Ramos (cell line): ENCODE measurements around the gene VWA8.
"Not testable (repeated sequence)": the region's sequence is repeated elsewhere in the genome, so short reads cannot be mapped to it uniquely, and the experiment has no call there.

Experiments
- in situ Hi-C: fragments of 300-500 bp; cut with MboI; formaldehyde crosslinking; loops from one replicate; pipeline ENCODE4 v1.14.3; 2022; ENCODE audit warnings: low sequenced_read_pairs; ENCODE audit not compliant: unreplicated experiment

VWA8 gene

GRCh38 chr13:41862659-41863058 lies 98.2 kb downstream of the VWA8 start:
- in situ Hi-C loops, result not testable (repeated sequence)

- in situ Hi-C loops, result no loop called here
These were observed 101.3 kb downstream of the VWA8 start for GRCh38 chr13:41859565-41859964.

- in situ Hi-C loops, result no loop called here
These were observed 102.1 kb downstream of the VWA8 start for GRCh38 chr13:41858780-41859179.

GRCh38 chr13:41854758-41855157 lies 106.2 kb downstream of the VWA8 start:
- in situ Hi-C loops, result no loop called here

GRCh38 chr13:41851351-41851750 lies 109.6 kb downstream of the VWA8 start:
- in situ Hi-C loops, result no loop called here

GRCh38 chr13:41848435-41849255 lies 112.3 kb downstream of the VWA8 start:
- in situ Hi-C loops, result no loop called here

GRCh38 chr13:41847216-41847615 lies 113.7 kb downstream of the VWA8 start:
- in situ Hi-C loops, result no loop called here

GRCh38 chr13:41842036-41842620 lies 118.8 kb downstream of the VWA8 start:
- in situ Hi-C loops, result no loop called here

- in situ Hi-C loops, result no loop called here
These were observed 123.3 kb downstream of the VWA8 start for GRCh38 chr13:41837629-41838028.

GRCh38 chr13:41835871-41836270 lies 125.0 kb downstream of the VWA8 start:
- in situ Hi-C loops, result no loop called here

- in situ Hi-C loops, result not testable (repeated sequence)
These were observed 126.2 kb downstream of the VWA8 start for GRCh38 chr13:41834697-41835096.

- in situ Hi-C loops, result no loop called here
These were observed 127.1 kb downstream of the VWA8 start for GRCh38 chr13:41833831-41834230.

- in situ Hi-C loops, result no loop called here
These were observed 127.7 kb downstream of the VWA8 start for GRCh38 chr13:41833201-41833600.

GRCh38 chr13:41827507-41828213 lies 133.2 kb downstream of the VWA8 start:
- in situ Hi-C loops, result no loop called here

GRCh38 chr13:41825691-41826090 lies 135.2 kb downstream of the VWA8 start:
- in situ Hi-C loops, result no loop called here

- in situ Hi-C loops, result no loop called here
These were observed 137.4 kb downstream of the VWA8 start for GRCh38 chr13:41823476-41823875.

- in situ Hi-C loops, result no loop called here
These were observed 138.3 kb downstream of the VWA8 start for GRCh38 chr13:41822560-41822959.

- in situ Hi-C loops, result no loop called here
These were observed 139.7 kb downstream of the VWA8 start for GRCh38 chr13:41821238-41821594.

GRCh38 chr13:41820581-41821237 lies 140.2 kb downstream of the VWA8 start:
- in situ Hi-C loops, result no loop called here

GRCh38 chr13:41816057-41816456 lies 144.9 kb downstream of the VWA8 start:
- in situ Hi-C loops, result no loop called here

- in situ Hi-C loops, result no loop called here
These were observed 147.5 kb downstream of the VWA8 start for GRCh38 chr13:41813426-41813825.
